GM18502 (cell line): Measurements from ENCODE around the gene SPATA32.
"Not testable (repeated sequence)": the region's sequence is repeated elsewhere in the genome, so short reads cannot be mapped to it uniquely, and the experiment has no call there.

Experiments used
- ATAC-seq: cut with Tn5 transposase; IDR thresholded peaks from one replicate; pipeline ENCODE4 v1.9.1; 2021; ENCODE audit warnings: mild to moderate bottlenecking; ENCODE audit not compliant: unreplicated experiment, poor library complexity

The SPATA32 gene

GRCh38 chr17:45274033-45274432 is 12.1 kb upstream of the SPATA32 start:
- ATAC-seq: no peak

- no peak for ATAC-seq
These were observed 11.7 kb upstream of the SPATA32 start for GRCh38 chr17:45273551-45273957.

- no peak for ATAC-seq
These were observed 9.7 kb upstream of the SPATA32 start for GRCh38 chr17:45271603-45272002.

DNA sequence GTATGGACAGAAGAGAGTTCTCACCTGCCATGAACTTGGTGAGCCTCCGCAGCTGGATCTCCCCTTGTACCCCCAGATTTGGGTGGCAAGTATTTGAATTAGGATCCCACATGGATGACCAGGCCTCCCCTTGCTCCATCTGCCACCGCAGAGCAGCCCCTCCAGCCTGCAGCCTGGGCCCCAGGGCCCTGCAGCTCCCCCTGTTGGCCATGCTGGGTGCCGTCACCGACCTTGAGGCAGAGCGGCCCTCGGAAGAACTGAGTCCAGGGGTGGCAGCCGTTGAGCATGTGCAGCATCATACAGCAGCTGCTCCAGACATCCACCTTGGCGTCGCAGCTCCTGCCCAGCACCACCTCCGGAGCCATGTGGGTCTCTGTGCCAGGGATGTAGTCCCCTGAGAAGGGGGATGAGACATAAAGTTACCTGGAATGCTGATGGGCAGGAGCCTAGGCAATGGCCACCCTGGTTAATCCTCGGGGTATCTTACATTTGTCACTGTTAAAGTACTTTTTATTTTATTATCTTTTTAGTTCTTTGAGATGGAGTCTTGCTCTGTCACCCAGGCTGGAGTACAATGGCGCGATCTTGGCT is 9.0 kb upstream of the SPATA32 start:
- ATAC-seq: no peak

DNA sequence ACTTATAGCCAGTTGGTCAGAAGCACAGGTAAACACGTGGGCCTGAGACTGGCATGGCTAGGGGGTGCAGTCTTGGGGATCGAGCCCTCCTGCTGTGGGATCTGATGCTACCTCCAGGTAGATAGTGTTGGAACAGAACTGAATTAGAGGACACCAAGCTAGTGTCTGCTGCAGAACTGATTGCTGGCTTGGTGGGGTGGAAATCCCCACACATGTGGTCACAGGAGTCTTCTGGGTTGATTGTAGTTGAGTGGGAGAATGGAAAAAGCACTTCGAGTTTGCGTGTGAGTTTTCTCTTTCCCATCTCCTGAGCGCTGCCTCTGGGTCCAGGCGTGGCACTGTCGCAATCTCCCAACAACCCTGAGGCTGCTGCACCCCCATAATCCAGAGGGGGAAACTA is 8.0 kb upstream of the SPATA32 start:
- no peak for ATAC-seq

DNA sequence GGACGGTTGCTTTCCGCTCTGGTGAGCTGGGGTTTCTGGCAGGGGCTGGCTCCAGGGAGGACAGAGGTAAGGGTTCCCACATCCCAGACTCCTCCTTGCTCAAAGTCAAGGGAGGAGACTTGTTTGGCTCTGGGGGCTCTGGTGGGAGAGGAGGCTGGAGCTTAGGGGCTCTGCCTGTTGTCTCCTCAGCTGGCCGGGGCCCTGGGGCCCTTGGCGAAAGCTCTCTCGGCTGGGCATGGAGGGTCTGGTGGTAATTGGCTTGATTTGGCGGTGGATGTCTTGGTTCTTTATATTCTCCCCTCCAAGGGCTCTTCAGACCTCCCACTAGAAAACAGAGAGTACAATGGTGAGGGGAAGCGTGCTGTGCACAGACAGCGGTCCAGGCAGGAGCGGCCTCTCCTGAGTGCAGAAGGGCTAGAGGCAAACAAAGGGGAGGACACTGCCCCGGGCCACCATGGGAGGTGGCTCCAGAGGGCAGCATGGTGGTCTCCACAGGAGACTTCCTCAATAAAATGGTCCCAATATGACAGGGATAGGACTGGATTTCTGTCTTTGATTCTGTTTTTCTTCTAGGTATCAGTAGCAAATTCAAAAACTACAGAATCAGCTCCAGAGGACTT is 5.7 kb upstream of the SPATA32 start:
- ATAC-seq: no peak

DNA sequence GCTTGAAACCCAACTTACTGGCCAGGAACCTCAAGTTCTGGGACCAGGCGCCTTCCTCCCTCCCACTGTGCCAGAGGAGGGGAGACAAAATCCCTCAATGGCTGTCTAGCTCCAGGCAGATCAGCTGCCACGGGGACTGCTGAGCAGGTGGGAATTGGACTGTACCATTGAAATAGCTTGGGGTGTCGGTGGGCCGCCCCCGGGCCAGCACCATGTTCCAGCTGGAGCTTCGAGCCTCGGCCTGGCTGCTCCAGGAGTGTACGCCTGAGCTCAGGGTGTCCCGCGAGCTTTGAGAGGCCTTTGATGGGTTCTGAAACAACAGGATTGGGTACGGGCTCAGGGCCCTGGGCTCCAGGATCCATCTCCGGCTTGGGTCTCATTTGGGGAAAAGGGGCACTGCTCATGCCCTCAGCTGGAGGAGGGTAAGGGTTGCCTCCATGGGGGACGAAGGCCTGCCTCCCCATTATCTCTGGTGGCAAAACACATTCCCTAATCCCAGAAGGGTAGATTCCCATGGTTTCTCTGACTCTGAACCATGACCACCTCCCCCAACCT is 4.6 kb upstream of the SPATA32 start:
- no peak for ATAC-seq

DNA sequence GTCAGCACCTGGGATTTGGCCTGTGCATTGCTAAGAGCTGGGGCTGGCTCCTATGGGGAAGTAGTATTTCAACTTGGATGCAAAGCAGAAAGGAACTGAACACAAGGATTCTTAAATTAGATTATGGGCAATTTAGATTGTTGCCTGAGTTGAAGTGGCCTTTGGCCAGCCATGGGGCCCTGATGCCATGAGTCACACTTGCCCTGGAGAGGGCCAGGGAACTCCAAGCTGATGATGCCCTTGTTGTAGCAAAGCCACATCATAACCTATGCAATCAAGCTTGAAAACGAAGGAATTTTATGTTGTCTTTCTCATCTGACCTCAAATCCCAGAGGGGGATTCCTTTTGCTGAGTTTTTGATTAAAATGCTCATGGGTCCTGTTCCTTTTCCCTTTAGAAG is 3.9 kb upstream of the SPATA32 start:
- ATAC-seq: no peak

DNA sequence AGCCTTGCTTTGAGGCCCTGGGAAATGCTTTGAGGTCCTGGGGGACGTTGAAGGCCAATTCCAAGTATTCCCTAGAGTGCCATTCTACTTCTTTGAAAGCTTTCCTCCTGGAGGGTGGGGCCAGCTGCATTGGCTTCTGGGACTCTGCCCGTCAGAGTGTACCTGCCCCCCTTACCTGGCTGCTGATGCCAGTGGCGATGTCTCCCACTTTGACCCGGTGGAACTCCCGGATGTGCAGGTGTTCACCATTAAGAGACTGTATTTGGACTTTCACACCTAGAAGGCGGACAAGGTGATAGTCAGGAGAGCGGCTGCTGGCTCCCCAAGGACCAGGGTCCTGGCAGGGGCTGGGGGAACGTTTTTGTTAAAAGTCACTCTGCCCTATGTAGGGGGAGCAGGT is 3.1 kb upstream of the SPATA32 start:
- no peak for ATAC-seq

- no peak for ATAC-seq
These were observed 2.5 kb upstream of the SPATA32 start for GRCh38 chr17:45264430-45264829.

- no peak for ATAC-seq
These were observed 1.6 kb upstream of the SPATA32 start for GRCh38 chr17:45263477-45263860.

GRCh38 chr17:45262516-45263476 is 902 bp upstream of the SPATA32 start:
- no peak for ATAC-seq

DNA sequence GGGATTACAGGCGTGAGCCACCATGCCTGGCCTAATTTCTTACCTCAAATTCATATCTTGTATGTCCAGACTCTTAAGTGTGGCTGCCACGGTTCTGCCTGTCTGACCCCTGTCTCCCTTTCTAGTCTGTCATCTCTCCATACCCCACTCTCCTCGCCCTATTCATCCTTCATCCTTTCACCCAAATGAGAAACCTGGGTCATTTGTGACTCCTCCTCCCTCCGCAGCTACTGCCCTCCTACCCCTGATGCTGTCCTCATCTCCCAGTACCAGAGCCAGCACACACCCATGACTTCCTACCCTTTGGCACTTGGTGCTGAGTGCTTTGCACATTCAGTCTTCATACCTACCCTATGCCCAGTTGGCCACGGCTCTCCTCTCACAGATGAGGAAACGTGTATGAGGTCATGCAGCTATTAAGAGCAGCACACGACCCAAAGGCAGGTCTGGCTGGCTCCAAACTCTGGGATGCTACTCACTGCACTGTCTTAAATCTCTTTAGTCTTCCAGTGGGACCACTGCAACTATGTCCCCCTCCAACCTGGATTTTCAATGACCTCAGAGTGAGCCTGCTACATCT is 1.6 kb downstream of the SPATA32 start:
- no peak for ATAC-seq

- no peak for ATAC-seq
These were observed 2.9 kb downstream of the SPATA32 start for GRCh38 chr17:45258981-45259380.

GRCh38 chr17:45257115-45257514 is 4.8 kb downstream of the SPATA32 start:
- no peak for ATAC-seq

DNA sequence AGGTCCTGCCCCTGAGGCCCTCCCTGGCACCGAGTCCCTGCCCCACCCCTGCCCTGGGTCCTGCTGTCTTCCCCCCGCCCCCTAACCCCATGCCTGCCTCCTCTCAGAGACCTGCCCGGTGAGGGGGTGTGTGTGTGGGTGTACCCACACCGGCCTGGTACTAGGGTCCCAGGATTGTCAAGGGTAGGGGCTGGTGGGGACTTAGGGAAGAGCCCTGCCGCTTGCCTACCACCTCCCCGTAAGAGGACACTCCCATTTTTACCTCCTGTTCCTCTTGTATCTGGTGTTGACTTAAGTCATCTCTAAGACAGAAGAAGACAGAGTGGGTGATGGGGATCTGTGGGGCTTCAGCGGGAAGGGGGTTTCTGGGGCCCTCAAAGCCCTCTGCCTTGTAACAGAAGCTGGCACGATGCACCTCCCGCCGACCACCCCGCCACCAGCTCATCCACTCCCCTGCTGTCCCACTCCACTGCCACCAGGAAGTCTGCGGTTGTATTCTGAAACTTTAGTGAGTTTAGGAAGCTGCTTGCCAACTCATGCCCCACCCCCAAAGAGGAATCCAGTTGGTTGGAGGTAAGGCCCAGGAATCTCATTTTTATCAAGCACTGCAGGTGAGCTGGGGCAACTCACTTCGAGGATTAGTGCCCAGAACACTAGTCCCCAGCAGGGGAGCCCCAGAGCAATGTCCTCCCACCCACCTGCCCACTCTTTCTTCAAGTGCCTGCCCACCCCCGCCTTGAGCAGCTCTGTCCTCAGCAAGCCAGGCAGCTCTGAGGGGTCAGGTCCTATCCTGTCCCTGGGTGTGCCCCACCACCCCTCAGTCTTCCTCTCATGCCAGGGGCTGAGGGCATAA is 5.6 kb downstream of the SPATA32 start:
- no peak for ATAC-seq

- no peak for ATAC-seq
These were observed 6.5 kb downstream of the SPATA32 start for GRCh38 chr17:45255358-45255757.

GRCh38 chr17:45253879-45254278 is 8.0 kb downstream of the SPATA32 start:
- no peak for ATAC-seq

DNA sequence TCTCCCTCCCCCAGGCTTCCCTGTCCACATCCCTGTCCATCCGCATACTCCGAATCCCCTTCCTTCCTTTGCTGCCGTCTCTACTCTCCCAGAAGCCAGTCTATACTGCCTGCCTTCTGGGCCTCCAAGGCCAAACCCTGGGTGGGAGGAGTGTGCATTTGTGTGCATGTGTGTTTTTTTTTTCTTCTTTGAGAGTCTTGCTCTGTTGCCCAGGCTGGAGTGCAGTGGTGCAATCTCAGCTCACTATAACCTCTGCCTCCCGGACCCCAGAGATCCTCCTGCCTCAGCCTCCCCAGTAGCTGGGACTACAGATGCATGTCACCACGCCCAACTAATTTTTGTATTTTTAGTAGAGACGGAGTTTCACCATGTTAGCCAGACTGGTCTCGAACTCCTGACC is 8.7 kb downstream of the SPATA32 start:
- ATAC-seq: not testable (repeated sequence)

GRCh38 chr17:45251931-45252330 is 10.0 kb downstream of the SPATA32 start:
- ATAC-seq: no peak
